ENCODE data around the gene HMGXB4.

GRCh38 chr22:35276019-35276418 is 18.7 kb downstream of the HMGXB4 start:
- TF ChIP-seq POLR2A (IDR thresholded peaks at IDR 0.05; ENCODE audit: low read depth, low read length) (no peak), POLR2AphosphoS5 (IDR thresholded peaks at IDR 0.05; ENCODE audit: low read depth, low read length) (no peak), TAF1 (IDR thresholded peaks at IDR 0.05; ENCODE audit: low read depth, low read length) (no peak), SPI1 (IDR thresholded peaks at IDR 0.05; ENCODE audit: low read depth, low read length) (no peak), PAX5 (IDR thresholded peaks at IDR 0.05; ENCODE audit: insufficient read depth, low read length, severe bottlenecking) (no peak), POU2F2 (IDR thresholded peaks at IDR 0.05; ENCODE audit: low read depth, low read length) (no peak)
